ENCODE results near the gene OVCA2. TPM values are rescaled to one million over a fixed set of nuclear protein-coding genes. Genes with fewer than 3 reads are reported as not detected.

The OVCA2 gene
- total and polyA plus RNA-seq, 4 donors = 11.1 to 55.4 (median 37.4) TPM

GRCh38 chr17:1997289-1997926 is 44.4 kb upstream of the OVCA2 start:
- WGBS, 2 donors = 60 to 68% methylated on average over 22 of the region's 22 CpGs
- H3K27me3 ChIP-seq (ENCODE audit: control insufficient read depth in 3 of 3, insufficient read depth in 3 of 3, low read length in 2 of 3) = no peaks in the 10 kb centered on the region
- no peaks in the 10 kb centered on the region for H3K36me3 ChIP-seq (ENCODE audit: control insufficient read depth in 4 of 4, insufficient read depth in 4 of 4, low read length in 4 of 4)
- peaks cover 0 to 34% (median 22%) of the 10 kb centered on the region in 5 donors for H3K4me1 ChIP-seq (ENCODE audit: control insufficient read depth in 5 of 5, insufficient read depth in 5 of 5, low read length in 5 of 5)
- TF ChIP-seq CTCF (IDR thresholded peaks at IDR 0.05; ENCODE audit: control extremely low read depth, extremely low read depth) = no peak
- no peak overlapping the region for H3K27ac ChIP-seq (ENCODE audit: low read depth in 1 of 2, low read length in 1 of 2)
- peak; percentile 26 to 31 (median 27) for DNase-seq
- ATAC-seq (ENCODE audit: insufficient read depth, low FRiP score) = no peak
- no peaks in the 10 kb centered on the region for H3K9me3 ChIP-seq (ENCODE audit: control insufficient read depth in 4 of 4, insufficient read depth in 3 of 4, low read length in 3 of 4)
- no peak overlapping the region for H3K4me3 ChIP-seq
- no peak overlapping the region for H3K9ac ChIP-seq (ENCODE audit: insufficient read depth in 1 of 2, low read length in 2 of 2)

GRCh38 chr17:1997927-1998742 is 43.7 kb upstream of the OVCA2 start:
- H3K36me3 ChIP-seq (ENCODE audit: control insufficient read depth in 4 of 4, insufficient read depth in 4 of 4, low read length in 4 of 4) = no peaks in the 10 kb centered on the region
- H3K9ac ChIP-seq (ENCODE audit: insufficient read depth in 1 of 2, low read length in 2 of 2) = no peak overlapping the region
- no peaks in the 10 kb centered on the region for H3K9me3 ChIP-seq (ENCODE audit: control insufficient read depth in 4 of 4, insufficient read depth in 3 of 4, low read length in 3 of 4)
- H3K4me3 ChIP-seq = peak overlapping the region; percentile 31
- TF ChIP-seq CTCF (IDR thresholded peaks at IDR 0.05; ENCODE audit: control extremely low read depth, extremely low read depth) = no peak
- ATAC-seq (ENCODE audit: insufficient read depth, low FRiP score) (peak; percentile 4), DNase-seq (peak; percentile 52 to 67 (median 58))
- no peak overlapping the region for H3K27ac ChIP-seq (ENCODE audit: low read depth in 1 of 2, low read length in 1 of 2)
- peaks cover 0 to 34% (median 22%) of the 10 kb centered on the region in 5 donors for H3K4me1 ChIP-seq (ENCODE audit: control insufficient read depth in 5 of 5, insufficient read depth in 5 of 5, low read length in 5 of 5)
- 5% methylated on average over 56 to 92 of the region's 92 CpGs for WGBS, 2 donors
- H3K27me3 ChIP-seq (ENCODE audit: control insufficient read depth in 3 of 3, insufficient read depth in 3 of 3, low read length in 2 of 3) = no peaks in the 10 kb centered on the region

- DNase-seq = peak; percentile 66 to 88 (median 68)
- no peaks in the 10 kb centered on the region for H3K9me3 ChIP-seq (ENCODE audit: control insufficient read depth in 4 of 4, insufficient read depth in 3 of 4, low read length in 3 of 4)
Observed at GRCh38 chr17:1999557-2000251, 42.1 kb upstream of the OVCA2 start.

More at GRCh38 chr17:1999557-2000251, 42.1 kb upstream of the OVCA2 start:
- 27 to 45% methylated on average over 13 of the region's 13 CpGs for WGBS, 2 donors
- Histone ChIP-seq H3K27me3 (ENCODE audit: control insufficient read depth in 3 of 3, insufficient read depth in 3 of 3, low read length in 2 of 3) (no peaks in the 10 kb centered on the region), H3K4me1 (ENCODE audit: control insufficient read depth in 5 of 5, insufficient read depth in 5 of 5, low read length in 5 of 5) (peaks cover 0 to 34% (median 22%) of the 10 kb centered on the region in 5 donors), H3K9ac (ENCODE audit: insufficient read depth in 1 of 2, low read length in 2 of 2) (no peak overlapping the region), H3K36me3 (ENCODE audit: control insufficient read depth in 4 of 4, insufficient read depth in 4 of 4, low read length in 4 of 4) (no peaks in the 10 kb centered on the region), H3K27ac (ENCODE audit: low read depth in 1 of 2, low read length in 1 of 2) (peak overlapping the region; percentile 73 to 75), H3K4me3 (no peak overlapping the region)
- TF ChIP-seq CTCF (IDR thresholded peaks at IDR 0.05; ENCODE audit: control extremely low read depth, extremely low read depth) = no peak
- peak; percentile 61 for ATAC-seq (ENCODE audit: insufficient read depth, low FRiP score)
